Ascending aorta (tissue), 2 donors: Measurements from ENCODE around the gene CHST15. TPM values are rescaled to one million over a fixed set of nuclear protein-coding genes. Genes with fewer than 3 reads are reported as not detected.

ENCODE experiments used
- DNase-seq, 2 donors: peaks; one replicate each; pipeline ENCODE4 v3.0.0-alpha.2; 2019; ENCODE audit warnings: low spot score in 2 of 2
- H3K27ac ChIP-seq, 2 donors: fragments of 200-600 bp; sonication (generic); one replicate each; pipeline ENCODE4 v1.5.1; 2016 to 2017; ENCODE audit warnings: mild to moderate bottlenecking in 1 of 2
- H3K27me3 ChIP-seq: fragments of 200-600 bp; sonication (generic); one replicate; pipeline ENCODE4 v1.5.1; 2017
- H3K36me3 ChIP-seq, 2 donors: fragments of 200-600 bp; sonication (generic); one replicate each; pipeline ENCODE4 v1.5.1; 2016
- H3K4me1 ChIP-seq, 2 donors: fragments of 200-600 bp; sonication (generic); one replicate each; pipeline ENCODE4 v1.5.1; 2016 to 2017; ENCODE audit warnings: mild to moderate bottlenecking in 1 of 2
- H3K4me3 ChIP-seq, 2 donors: fragments of 200-600 bp; sonication (generic); one replicate each; pipeline ENCODE4 v1.5.1; 2016 to 2017; ENCODE audit warnings: mild to moderate bottlenecking in 1 of 2
- H3K9me3 ChIP-seq, 2 donors: fragments of 200-600 bp; sonication (generic); one replicate each; pipeline ENCODE4 v1.5.1; 2016
- intact Hi-C: fragments of 100-400 bp; cut with DNase I; formaldehyde crosslinking; loops from one replicate; pipeline ENCODE4 v1.15.1; 2023
- total RNA-seq: library from RNA; depleted of rRNA; stranded (reverse); fragments of >200 nt; gene quantifications from one replicate; pipeline ENCODE4 v1.1.0, GENCODE V29; 2016
- TF ChIP-seq, protein P1 (sequence below), 3 experiments: fragments of 200-600 bp in 2 of 3; fragments of 450-650 bp in 1 of 3; sonication (generic) in 2 of 3; IDR thresholded peaks; one replicate each; pipeline ENCODE4 v1.5.1; 2016 to 2019; ENCODE audit warnings: antibody characterized with exemption in 3 of 3, mild to moderate bottlenecking in 1 of 3, moderate library complexity in 1 of 3

Gene CHST15
- total RNA-seq, 1 donor from 2014 or later = 20.4 TPM

GRCh38 chr10:124009231-124010015 lies 84.0 kb downstream of the CHST15 start:
- no peaks in the 10 kb centered on the region for H3K9me3 ChIP-seq
- H3K4me3 ChIP-seq = no peak overlapping the region
- TF ChIP-seq, protein P1, sequence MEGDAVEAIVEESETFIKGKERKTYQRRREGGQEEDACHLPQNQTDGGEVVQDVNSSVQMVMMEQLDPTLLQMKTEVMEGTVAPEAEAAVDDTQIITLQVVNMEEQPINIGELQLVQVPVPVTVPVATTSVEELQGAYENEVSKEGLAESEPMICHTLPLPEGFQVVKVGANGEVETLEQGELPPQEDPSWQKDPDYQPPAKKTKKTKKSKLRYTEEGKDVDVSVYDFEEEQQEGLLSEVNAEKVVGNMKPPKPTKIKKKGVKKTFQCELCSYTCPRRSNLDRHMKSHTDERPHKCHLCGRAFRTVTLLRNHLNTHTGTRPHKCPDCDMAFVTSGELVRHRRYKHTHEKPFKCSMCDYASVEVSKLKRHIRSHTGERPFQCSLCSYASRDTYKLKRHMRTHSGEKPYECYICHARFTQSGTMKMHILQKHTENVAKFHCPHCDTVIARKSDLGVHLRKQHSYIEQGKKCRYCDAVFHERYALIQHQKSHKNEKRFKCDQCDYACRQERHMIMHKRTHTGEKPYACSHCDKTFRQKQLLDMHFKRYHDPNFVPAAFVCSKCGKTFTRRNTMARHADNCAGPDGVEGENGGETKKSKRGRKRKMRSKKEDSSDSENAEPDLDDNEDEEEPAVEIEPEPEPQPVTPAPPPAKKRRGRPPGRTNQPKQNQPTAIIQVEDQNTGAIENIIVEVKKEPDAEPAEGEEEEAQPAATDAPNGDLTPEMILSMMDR (IDR thresholded peaks at IDR 0.05) = no peak
- no peaks in the 10 kb centered on the region for H3K27me3 ChIP-seq
- H3K4me1 ChIP-seq = no peaks in the 10 kb centered on the region
- DNase-seq = no peak
- intact Hi-C loops = no loop called here
- H3K36me3 ChIP-seq = peaks cover 23 to 70% of the 10 kb centered on the region in 2 donors
- H3K27ac ChIP-seq = no peak overlapping the region

DNA sequence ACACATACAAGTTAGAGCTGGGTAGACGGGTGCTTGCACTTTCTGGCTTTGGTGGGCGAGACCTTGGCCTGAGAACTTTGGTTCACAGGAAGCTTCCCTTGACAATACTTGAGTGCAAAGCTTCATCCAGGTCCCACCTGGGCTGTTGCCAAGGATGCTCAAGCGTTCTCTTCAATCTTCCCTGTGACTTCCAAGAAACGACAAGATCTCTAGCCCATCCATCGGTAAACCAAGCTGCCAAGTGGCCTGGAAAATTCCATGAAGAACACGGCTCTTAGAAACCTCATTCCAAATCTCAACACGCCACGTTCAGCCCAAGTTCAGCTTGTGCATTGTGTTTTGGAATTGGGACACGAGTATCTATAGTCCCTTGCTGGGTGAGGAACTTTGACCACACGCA lies 84.7 kb downstream of the CHST15 start:
- no peaks in the 10 kb centered on the region for H3K9me3 ChIP-seq
- H3K4me3 ChIP-seq = no peak overlapping the region
- no peak for DNase-seq
- no peak overlapping the region for H3K27ac ChIP-seq
- intact Hi-C loops = no loop called here
- no peaks in the 10 kb centered on the region for H3K27me3 ChIP-seq
- H3K4me1 ChIP-seq = no peaks in the 10 kb centered on the region
- peaks cover 23 to 63% of the 10 kb centered on the region in 2 donors for H3K36me3 ChIP-seq
- TF ChIP-seq, protein P1 (IDR thresholded peaks at IDR 0.05) = no peak

DNA sequence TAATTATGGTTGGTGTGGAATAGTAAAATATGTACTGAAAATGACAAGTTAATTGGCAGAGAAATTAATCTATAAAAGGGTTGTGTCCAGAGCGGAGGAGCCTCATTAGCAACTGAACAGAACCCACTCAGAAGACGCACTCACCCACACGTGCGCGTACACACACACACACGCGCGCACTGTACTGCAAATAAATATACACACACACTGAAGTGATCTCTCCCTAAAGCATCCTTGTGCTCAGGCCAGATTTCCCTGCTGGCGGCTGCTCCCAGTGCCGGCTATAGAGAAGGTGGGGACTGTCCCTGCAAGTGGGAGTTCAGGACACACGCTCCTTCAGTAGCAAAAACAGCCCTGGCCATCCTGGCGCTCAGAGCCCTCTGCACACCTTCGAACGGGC lies 85.2 kb downstream of the CHST15 start:
- intact Hi-C loops = no loop called here
- no peak overlapping the region for H3K27ac ChIP-seq
- no peaks in the 10 kb centered on the region for H3K4me1 ChIP-seq
- no peak overlapping the region for H3K4me3 ChIP-seq
- peaks cover 23 to 63% of the 10 kb centered on the region in 2 donors for H3K36me3 ChIP-seq
- no peaks in the 10 kb centered on the region for H3K27me3 ChIP-seq
- DNase-seq = no peak
- H3K9me3 ChIP-seq = no peaks in the 10 kb centered on the region
- TF ChIP-seq, protein P1 (IDR thresholded peaks at IDR 0.05) = no peak

DNA sequence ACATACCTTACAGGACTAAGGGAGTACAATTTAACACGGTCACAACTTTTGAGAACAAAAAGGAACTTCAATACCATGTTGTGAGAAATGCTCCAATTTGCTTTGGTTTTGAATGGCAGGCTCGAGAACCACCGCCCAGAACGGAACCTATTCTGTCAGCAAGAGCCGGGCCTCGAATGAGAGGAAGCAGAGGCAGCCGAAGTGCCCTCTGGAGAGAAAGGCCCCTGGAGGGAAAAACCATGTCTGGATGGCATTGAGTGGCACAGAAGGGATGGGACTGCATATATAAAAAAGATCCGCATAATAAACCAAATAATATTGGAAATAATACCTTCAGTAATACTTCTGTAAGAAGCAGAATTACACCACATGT lies 85.6 kb downstream of the CHST15 start:
- DNase-seq = no peak
- no peaks in the 10 kb centered on the region for H3K4me1 ChIP-seq
- peaks cover 23 to 61% of the 10 kb centered on the region in 2 donors for H3K36me3 ChIP-seq
- H3K27ac ChIP-seq = no peak overlapping the region
- H3K4me3 ChIP-seq = no peak overlapping the region
- intact Hi-C loops = no loop called here
- TF ChIP-seq, protein P1 (IDR thresholded peaks at IDR 0.05) = no peak
- no peaks in the 10 kb centered on the region for H3K27me3 ChIP-seq
- no peaks in the 10 kb centered on the region for H3K9me3 ChIP-seq

DNA sequence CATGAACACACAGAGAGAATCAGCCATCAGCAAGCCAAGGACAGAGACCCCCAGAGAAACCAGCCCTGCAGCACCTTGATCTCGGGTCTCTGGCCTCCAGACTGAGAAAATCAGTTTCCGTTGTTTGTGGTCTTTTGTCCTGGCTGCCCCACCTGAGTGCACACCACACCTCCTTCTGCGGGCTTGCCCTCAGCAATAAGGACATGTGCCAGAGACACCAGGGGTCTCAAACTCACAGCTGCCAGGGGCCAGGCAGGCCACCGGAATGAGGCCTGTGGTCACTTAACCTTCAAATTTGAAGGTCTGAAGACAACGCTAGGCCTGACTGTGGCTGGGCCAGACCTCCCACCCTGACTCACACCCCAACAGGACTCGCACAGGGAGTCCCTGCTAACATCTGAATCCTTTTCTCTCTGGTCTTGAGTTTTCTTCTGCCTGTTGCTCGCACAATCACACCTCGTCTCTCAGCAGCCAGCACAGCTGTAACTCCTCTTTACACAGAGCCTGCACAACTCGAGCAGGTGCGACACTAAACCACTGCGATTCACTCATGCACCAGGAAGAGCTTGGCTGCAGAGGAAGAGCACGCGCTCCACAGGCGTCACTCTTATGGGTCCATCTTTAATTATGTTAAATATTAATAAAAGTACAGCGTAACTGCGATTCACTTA lies 86.2 kb downstream of the CHST15 start:
- no peaks in the 10 kb centered on the region for H3K9me3 ChIP-seq

More for the DNA sequence above, 86.2 kb downstream of the CHST15 start:
- DNase-seq = no peak
- H3K27me3 ChIP-seq = no peaks in the 10 kb centered on the region
- no peaks in the 10 kb centered on the region for H3K4me1 ChIP-seq
- no peak overlapping the region for H3K4me3 ChIP-seq
- H3K27ac ChIP-seq = no peak overlapping the region
- H3K36me3 ChIP-seq = peaks cover 23 to 56% of the 10 kb centered on the region in 2 donors
- TF ChIP-seq, protein P1 (IDR thresholded peaks at IDR 0.05) = no peak
- intact Hi-C loops = no loop called here
